IMR-90 (cell line): ENCODE data around the gene ATP2B1. TPM values are rescaled to one million over a fixed set of nuclear protein-coding genes. Genes with fewer than 3 reads are reported as not detected.

Experiments used
- ATAC-seq: fragments of 200-7000 bp; cut with Tn5 transposase; 2 replicates; pipeline ENCODE4 v1.9.1; 2020; ENCODE audit warnings: low read depth, mild to moderate bottlenecking, moderate library complexity
- BruUV-seq: library from RNA; stranded (reverse); fragments of 400-500 nt; replicated peaks from 2 replicates; lab custom pipeline; 2021; lab: Mats Ljungman, UMichigan
- CTCF ChIA-PET: fragments of 300-600 bp; formaldehyde crosslinking; extraction: SDS; loops from one replicate; lab custom pipeline; 2021; ENCODE audit warnings: antibody characterized with exemption; lab: Yijun Ruan, JAX
- POLR2A ChIA-PET: fragments of 300-600 bp; sonication (Branson Sonifier 250); formaldehyde crosslinking; loops from one replicate; lab custom pipeline; 2022; ENCODE audit warnings: antibody characterized with exemption; ENCODE audit not compliant: unreplicated experiment; lab: Charles Lee
- DNase-seq: peaks from one replicate; pipeline ENCODE4 v3.0.0; 2013
- H2AFZ ChIP-seq: replicated peaks from 2 replicates; pipeline ENCODE3; 2013; ENCODE audit warnings: low read length, mild to moderate bottlenecking; ENCODE audit not compliant: poor library complexity
- H2AK5ac ChIP-seq: 2 replicates; pipeline ENCODE4 v1.6.1; 2013; ENCODE audit warnings: low read depth, low read length, inconsistent platforms
- H2AK9ac ChIP-seq: replicated peaks from 2 replicates; pipeline ENCODE3; 2013; ENCODE audit warnings: mild to moderate bottlenecking, low read depth, low read length, moderate library complexity; ENCODE audit not compliant: poor library complexity
- H2BK120ac ChIP-seq: 2 replicates; pipeline ENCODE4 v1.6.1; 2013; ENCODE audit warnings: low read depth, low read length, inconsistent platforms
- H2BK15ac ChIP-seq: 3 replicates; pipeline ENCODE4 v1.6.1; 2013; ENCODE audit warnings: low read depth, low read length, inconsistent platforms
- H2BK20ac ChIP-seq: 2 replicates; pipeline ENCODE4 v1.6.1; 2013; ENCODE audit warnings: low read depth, mild to moderate bottlenecking, inconsistent platforms, low read length, moderate library complexity
- H2BK5ac ChIP-seq: 2 replicates; pipeline ENCODE4 v1.6.1; 2013; ENCODE audit warnings: mild to moderate bottlenecking, low read depth, low read length, inconsistent platforms; ENCODE audit not compliant: poor library complexity, severe bottlenecking
- H3K14ac ChIP-seq: replicated peaks from 2 replicates; pipeline ENCODE4 v1.6.1; 2013; ENCODE audit warnings: low read depth, low read length, inconsistent platforms
- H3K18ac ChIP-seq: 2 replicates; pipeline ENCODE4 v1.6.1; 2013; ENCODE audit warnings: low read depth, low read length, control low read depth
- H3K23ac ChIP-seq: 2 replicates; pipeline ENCODE4 v1.6.1; 2013; ENCODE audit warnings: low read depth, low read length, inconsistent platforms
- H3K27ac ChIP-seq: 2 replicates; pipeline ENCODE4 v1.5.1; 2013; ENCODE audit warnings: mild to moderate bottlenecking, control low read depth, low read length; ENCODE audit not compliant: insufficient read depth
- H3K27me3 ChIP-seq: 2 replicates; pipeline ENCODE4 v1.6.1; 2013; ENCODE audit warnings: low read length; ENCODE audit not compliant: control insufficient read depth, insufficient read depth
- H3K36me3 ChIP-seq: 2 replicates; pipeline ENCODE4 v1.6.1; 2013; ENCODE audit warnings: low read length, mixed read lengths; ENCODE audit not compliant: control insufficient read depth, insufficient read depth
- H3K4ac ChIP-seq: 2 replicates; pipeline ENCODE4 v1.6.1; 2013; ENCODE audit warnings: low read depth, low read length, inconsistent platforms
- H3K4me1 ChIP-seq: 2 replicates; pipeline ENCODE4 v1.6.1; 2013; ENCODE audit warnings: low read length, mixed read lengths; ENCODE audit not compliant: control insufficient read depth, insufficient read depth
- H3K4me2 ChIP-seq: 2 replicates; pipeline ENCODE4 v1.6.1; 2013; ENCODE audit warnings: low read depth, mild to moderate bottlenecking, control low read depth, low read length, moderate library complexity
- H3K4me3 ChIP-seq: 2 replicates; pipeline ENCODE4 v1.5.1; 2013; ENCODE audit warnings: low read depth, mild to moderate bottlenecking, control low read depth, low read length, moderate library complexity; ENCODE audit not compliant: insufficient read depth
- H3K56ac ChIP-seq: 2 replicates; pipeline ENCODE4 v1.6.1; 2013; ENCODE audit warnings: low read length, inconsistent platforms; ENCODE audit not compliant: insufficient read depth; ENCODE audit errors: extremely low read depth
- H3K79me1 ChIP-seq, 2 experiments: 2 replicates each; pipeline ENCODE4 v1.6.1; 2013; ENCODE audit warnings: low read length in 2 of 2, inconsistent platforms in 1 of 2, low read depth in 1 of 2
- H3K9ac ChIP-seq: 2 replicates; pipeline ENCODE4 v1.6.1; 2013; ENCODE audit warnings: low read depth, low read length, control low read depth
- H3K9me1 ChIP-seq: 2 replicates; pipeline ENCODE4 v1.6.1; 2013; ENCODE audit warnings: low read length, inconsistent platforms; ENCODE audit not compliant: insufficient read depth
- H3K9me3 ChIP-seq: 2 replicates; pipeline ENCODE4 v1.6.1; 2013; ENCODE audit warnings: low read length; ENCODE audit not compliant: control insufficient read depth, insufficient read depth
- H4K20me1 ChIP-seq: 2 replicates; pipeline ENCODE4 v1.6.1; 2013; ENCODE audit warnings: low read length, inconsistent platforms; ENCODE audit not compliant: insufficient read depth
- H4K5ac ChIP-seq: 2 replicates; pipeline ENCODE4 v1.6.1; 2013; ENCODE audit warnings: mild to moderate bottlenecking, low read depth, low read length, control low read depth
- H4K8ac ChIP-seq, 2 experiments: 2 replicates each; pipeline ENCODE4 v1.6.1; 2013; ENCODE audit warnings: low read depth in 2 of 2, low read length in 2 of 2, control low read depth in 1 of 2, inconsistent platforms in 1 of 2
- H4K91ac ChIP-seq: 2 replicates; pipeline ENCODE4 v1.6.1; 2013; ENCODE audit warnings: low read depth, low read length, inconsistent platforms; ENCODE audit not compliant: insufficient read depth
- BHLHE40 ChIP-seq: fragments of 150-350 bp; IDR thresholded peaks from 2 replicates; pipeline ENCODE4 v1.6.1; 2016; ENCODE audit warnings: mild to moderate bottlenecking, low read depth, low read length
- CEBPB ChIP-seq: IDR thresholded peaks from 2 replicates; pipeline ENCODE4 v1.6.1; 2012; ENCODE audit warnings: low read depth, low read length, improper control_type of control experiment
- CHD1 ChIP-seq: IDR thresholded peaks from 2 replicates; pipeline ENCODE4 v1.6.1; 2012; ENCODE audit warnings: low read depth, low read length, improper control_type of control experiment
- CTCF ChIP-seq: conservative IDR thresholded peaks from 2 replicates; pipeline ENCODE4 v1.5.1; 2012; ENCODE audit warnings: mild to moderate bottlenecking, low read depth, low read length, improper control_type of control experiment
- FOS ChIP-seq: fragments of 150-350 bp; IDR thresholded peaks from 2 replicates; pipeline ENCODE4 v1.6.1; 2016; ENCODE audit warnings: low read depth, low read length
- MAFK ChIP-seq: IDR thresholded peaks from 2 replicates; pipeline ENCODE4 v1.6.1; 2012; ENCODE audit warnings: low read depth, low read length, improper control_type of control experiment
- MAZ ChIP-seq: IDR thresholded peaks from 2 replicates; pipeline ENCODE4 v1.6.1; 2012; ENCODE audit warnings: low read depth, mild to moderate bottlenecking, low read length, improper control_type of control experiment, moderate library complexity, borderline replicate concordance
- MXI1 ChIP-seq: IDR thresholded peaks from 2 replicates; pipeline ENCODE4 v1.6.1; 2012; ENCODE audit warnings: low read depth, mild to moderate bottlenecking, low read length, moderate library complexity, borderline replicate concordance
- NFE2L2 ChIP-seq: fragments of 150-350 bp; IDR thresholded peaks from 2 replicates; pipeline ENCODE4 v1.6.1; 2016; ENCODE audit warnings: low read depth, mild to moderate bottlenecking, low read length
- POLR2A ChIP-seq: IDR thresholded peaks from 2 replicates; pipeline ENCODE4 v1.6.1; 2012; ENCODE audit warnings: mild to moderate bottlenecking, low read depth, low read length
- RAD21 ChIP-seq: IDR thresholded peaks from 2 replicates; pipeline ENCODE4 v1.6.1; 2012; ENCODE audit warnings: low read length, improper control_type of control experiment
- RCOR1 ChIP-seq: IDR thresholded peaks from 2 replicates; pipeline ENCODE4 v1.6.1; 2012; ENCODE audit warnings: mild to moderate bottlenecking, low read length, improper control_type of control experiment; ENCODE audit not compliant: insufficient replicate concordance
- RFX5 ChIP-seq: IDR thresholded peaks from 2 replicates; pipeline ENCODE4 v1.8.0; 2012; ENCODE audit warnings: low read depth, mild to moderate bottlenecking, low read length, moderate library complexity
- SMC3 ChIP-seq: fragments of 150-350 bp; IDR thresholded peaks from 2 replicates; pipeline ENCODE4 v1.6.1; 2016; ENCODE audit warnings: low read depth, mild to moderate bottlenecking, antibody characterized with exemption, low read length, moderate library complexity
- USF2 ChIP-seq: fragments of 150-350 bp; IDR thresholded peaks from 2 replicates; pipeline ENCODE4 v1.6.1; 2017; ENCODE audit warnings: mild to moderate bottlenecking, antibody characterized with exemption, low read length, low read depth
- WGBS, 2 experiments: methylation state at CpG; one replicate each; pipeline versions ENCODE4 v1.1.5 to v1.1.7; 2013; ENCODE audit warnings: missing lambda C conversion rate in 2 of 2; ENCODE audit not compliant: insufficient read length in 1 of 2; ENCODE audit errors: extremely low coverage in 2 of 2; 5-methylcytosine and 5-hydroxymethylcytosine counted together
- dilution Hi-C: fragments of 300-500 bp; cut with HindIII; formaldehyde crosslinking; loops from one replicate; pipeline ENCODE4 v1.14.3; 2018; ENCODE audit warnings: low sequenced_read_pairs; ENCODE audit not compliant: unreplicated experiment
- in situ Hi-C: fragments of 300-500 bp; cut with MboI; formaldehyde crosslinking; loops from 3 replicates; pipeline ENCODE4 v1.14.3; 2019; ENCODE audit warnings: low sequenced_read_pairs, inconsistent platforms, mixed read lengths
- intact Hi-C: fragments of 100-400 bp; cut with micrococcal nuclease; formaldehyde crosslinking; loops from 2 replicates; pipeline ENCODE4 v1.10.0; 2022
- polyA plus RNA-seq, 3 experiments: library from polyadenylated mRNA; depleted of rRNA; stranded (reverse); fragments of >200 nt; gene quantifications; 2 replicates each; pipeline ENCODE4 v1.2.3, GENCODE V29; 2012; ENCODE audit warnings: low replicate concordance in 1 of 3
- total RNA-seq: library from RNA; depleted of rRNA; stranded (reverse); fragments of >200 nt; gene quantifications from 2 replicates; pipeline ENCODE4 v1.2.3, GENCODE V29; 2012
- TF ChIP-seq, protein P1 (sequence below): fragments of 150-350 bp; IDR thresholded peaks from 2 replicates; pipeline ENCODE4 v1.6.1; 2016; ENCODE audit warnings: low read depth, mild to moderate bottlenecking, low read length, moderate library complexity, borderline replicate concordance

Gene ATP2B1
- total and polyA plus RNA-seq, 2 of the 4 experiments (the other 2 are of a cell fraction), result 9.9 to 32.6 TPM

DNA sequence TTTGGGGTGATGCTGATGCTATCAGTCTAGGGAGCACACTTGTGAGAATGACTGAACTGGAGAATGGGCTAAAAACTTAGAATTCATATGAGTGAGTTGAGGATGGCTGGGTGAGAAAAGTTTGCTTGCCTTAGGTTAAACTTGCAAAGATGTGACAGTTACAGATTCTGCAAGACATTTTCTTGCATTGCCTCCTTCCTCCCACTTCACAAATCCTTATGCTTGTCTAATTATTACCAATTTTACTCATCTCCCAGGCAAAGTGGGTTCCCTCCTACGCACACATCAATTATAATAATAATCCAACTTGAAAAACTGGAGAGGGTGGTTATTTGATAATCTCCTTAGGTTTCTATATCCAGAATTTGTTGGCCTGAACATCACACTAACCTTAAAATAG is 50.9 kb downstream of the ATP2B1 start:
- Histone ChIP-seq H2AK9ac (no peak overlapping the region), H3K27ac (no peak overlapping the region), H3K9ac (no peak overlapping the region), H3K14ac (no peak overlapping the region), H3K9me3 (no peaks in the 10 kb centered on the region), H3K4me2 (no peak overlapping the region), H3K36me3 (no peaks in the 10 kb centered on the region), H4K91ac (no peak overlapping the region), H3K27me3 (no peaks in the 10 kb centered on the region), H2BK20ac (no peak overlapping the region), H2BK120ac (no peak overlapping the region), H3K79me1 (peaks cover 20 to 50% of the 10 kb centered on the region in 2 experiments), H3K56ac (no peak overlapping the region), H2BK5ac (no peak overlapping the region), H2BK15ac (no peak overlapping the region), H3K4me3 (no peak overlapping the region), H3K23ac (no peak overlapping the region), H2AK5ac (no peak overlapping the region), H3K4ac (no peak overlapping the region), H3K18ac (no peak overlapping the region), H4K5ac (no peak overlapping the region), H4K8ac (no peak overlapping the region), H2AFZ (no peak overlapping the region), H4K20me1 (peaks cover 6% of the 10 kb centered on the region; the same call in 1 of the 2 replicates), H3K9me1 (peaks cover 4% of the 10 kb centered on the region; the same call in 1 of the 2 replicates), H3K4me1 (peaks cover 2% of the 10 kb centered on the region)
- DNase-seq (no peak), ATAC-seq (no peak)
- in situ Hi-C loops (no loop called here), dilution Hi-C loops (no loop called here), intact Hi-C loops (no loop called here)
- POLR2A ChIA-PET, result no interaction called here
- CTCF ChIA-PET, result no interaction called here
- no TSS peak for BruUV-seq
- no CpG with 5 or more reads among the region's 1 CpG for WGBS, 2 experiments
- TF ChIP-seq MAZ (no peak), NFE2L2 (no peak), FOS (no peak), RFX5 (no peak), MAFK (no peak), CHD1 (no peak), SMC3 (no peak), POLR2A (no peak), RCOR1 (no peak), MXI1 (no peak), BHLHE40 (no peak), RAD21 (no peak), CEBPB (no peak), CTCF (no peak), USF2 (no peak)
- TF ChIP-seq, protein P1, sequence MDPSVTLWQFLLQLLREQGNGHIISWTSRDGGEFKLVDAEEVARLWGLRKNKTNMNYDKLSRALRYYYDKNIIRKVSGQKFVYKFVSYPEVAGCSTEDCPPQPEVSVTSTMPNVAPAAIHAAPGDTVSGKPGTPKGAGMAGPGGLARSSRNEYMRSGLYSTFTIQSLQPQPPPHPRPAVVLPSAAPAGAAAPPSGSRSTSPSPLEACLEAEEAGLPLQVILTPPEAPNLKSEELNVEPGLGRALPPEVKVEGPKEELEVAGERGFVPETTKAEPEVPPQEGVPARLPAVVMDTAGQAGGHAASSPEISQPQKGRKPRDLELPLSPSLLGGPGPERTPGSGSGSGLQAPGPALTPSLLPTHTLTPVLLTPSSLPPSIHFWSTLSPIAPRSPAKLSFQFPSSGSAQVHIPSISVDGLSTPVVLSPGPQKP, result no peak
